Activated B cell treated with CpG ODN at 0.5 μM for 24 hours (primary cell): ENCODE results near the gene GJB3. TPM values are rescaled to one million over a fixed set of nuclear protein-coding genes. Genes with fewer than 3 reads are reported as not detected.

ENCODE experiments used
- ATAC-seq: fragments of 200-7000 bp; cut with Tn5 transposase; one replicate; pipeline ENCODE4 v1.10.0; 2021; ENCODE audit warnings: low read depth, mild to moderate bottlenecking, moderate library complexity
- CTCF ChIA-PET: fragments of 350-600 bp; sonication (Branson Sonifier 250); formaldehyde crosslinking; loops from one replicate; lab custom pipeline; 2021; ENCODE audit warnings: antibody characterized with exemption; lab: Charles Lee
- POLR2A ChIA-PET: fragments of 350-600 bp; sonication (Branson Sonifier 250); formaldehyde crosslinking; loops from one replicate; lab custom pipeline; 2021; ENCODE audit warnings: antibody characterized with exemption; lab: Charles Lee
- DNase-seq: peaks from one replicate; pipeline ENCODE4 v3.0.0; 2022
- H3K27ac Mint-ChIP-seq: one replicate; pipeline ENCODE4 v1.8.0; 2020; ENCODE audit warnings: mixed read lengths
- H3K27me3 Mint-ChIP-seq: one replicate; pipeline ENCODE4 v1.8.0; 2021; ENCODE audit warnings: mixed read lengths
- H3K36me3 Mint-ChIP-seq: one replicate; pipeline ENCODE4 v1.8.0; 2021; ENCODE audit warnings: low read depth, mixed read lengths
- H3K4me1 Mint-ChIP-seq: one replicate; pipeline ENCODE4 v1.8.0; 2021; ENCODE audit warnings: mixed read lengths
- H3K4me3 Mint-ChIP-seq: one replicate; pipeline ENCODE4 v1.8.0; 2020; ENCODE audit warnings: mild to moderate bottlenecking, mixed read lengths
- H3K9me3 Mint-ChIP-seq: one replicate; pipeline ENCODE4 v1.8.0; 2020; ENCODE audit warnings: mixed read lengths
- intact Hi-C: fragments of 100-400 bp; cut with micrococcal nuclease; formaldehyde crosslinking; loops from one replicate; pipeline ENCODE4 v1.15.1; 2024
- total RNA-seq: library from RNA; stranded (reverse); gene quantifications from 2 replicates; pipeline ENCODE4 v1.2.3, GENCODE V29; 2022
- TF ChIP-seq, protein P1 (sequence below): fragments of 200-600 bp; IDR thresholded peaks from one replicate; pipeline ENCODE4 v1.8.0; 2022; ENCODE audit warnings: antibody characterized with exemption, mild to moderate bottlenecking

The GJB3 gene
- total RNA-seq, 1 donor from 2014 or later, result not detected

- H3K27ac Mint-ChIP-seq, result no peak within 1 kb of the TSS
- ATAC-seq (no peak), DNase-seq (no peak)
- no peaks in the 10 kb centered on the region for H3K9me3 Mint-ChIP-seq
- peak within 1 kb of the TSS; percentile 42 for H3K4me3 Mint-ChIP-seq
- peaks cover 31% of the 10 kb centered on the region for H3K27me3 Mint-ChIP-seq
- POLR2A ChIA-PET, result no interaction called here
- TF ChIP-seq, protein P1, sequence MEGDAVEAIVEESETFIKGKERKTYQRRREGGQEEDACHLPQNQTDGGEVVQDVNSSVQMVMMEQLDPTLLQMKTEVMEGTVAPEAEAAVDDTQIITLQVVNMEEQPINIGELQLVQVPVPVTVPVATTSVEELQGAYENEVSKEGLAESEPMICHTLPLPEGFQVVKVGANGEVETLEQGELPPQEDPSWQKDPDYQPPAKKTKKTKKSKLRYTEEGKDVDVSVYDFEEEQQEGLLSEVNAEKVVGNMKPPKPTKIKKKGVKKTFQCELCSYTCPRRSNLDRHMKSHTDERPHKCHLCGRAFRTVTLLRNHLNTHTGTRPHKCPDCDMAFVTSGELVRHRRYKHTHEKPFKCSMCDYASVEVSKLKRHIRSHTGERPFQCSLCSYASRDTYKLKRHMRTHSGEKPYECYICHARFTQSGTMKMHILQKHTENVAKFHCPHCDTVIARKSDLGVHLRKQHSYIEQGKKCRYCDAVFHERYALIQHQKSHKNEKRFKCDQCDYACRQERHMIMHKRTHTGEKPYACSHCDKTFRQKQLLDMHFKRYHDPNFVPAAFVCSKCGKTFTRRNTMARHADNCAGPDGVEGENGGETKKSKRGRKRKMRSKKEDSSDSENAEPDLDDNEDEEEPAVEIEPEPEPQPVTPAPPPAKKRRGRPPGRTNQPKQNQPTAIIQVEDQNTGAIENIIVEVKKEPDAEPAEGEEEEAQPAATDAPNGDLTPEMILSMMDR, result no peak
- CTCF ChIA-PET, result no interaction called here
- no peaks in the 10 kb centered on the region for H3K36me3 Mint-ChIP-seq
- intact Hi-C loops, result no loop called here
- peaks cover 28% of the 10 kb centered on the region for H3K4me1 Mint-ChIP-seq
Observed at GRCh38 chr1:34792868-34793727, 12.1 kb downstream of the GJB3 start, which contains the start of gene GJA4. TSS of gene GJA4 (plus strand) at chr1:34792999. CDS start at chr1:34794214, 1,215 bp downstream.

- TF ChIP-seq, protein P1, result no peak
- ChIA-PET CTCF (no interaction called here), POLR2A (no interaction called here)
- Mint-ChIP-seq H3K27ac (no peak overlapping the region), H3K9me3 (no peaks in the 10 kb centered on the region), H3K4me3 (no peak overlapping the region), H3K27me3 (peaks cover 29% of the 10 kb centered on the region), H3K36me3 (no peaks in the 10 kb centered on the region), H3K4me1 (peaks cover 28% of the 10 kb centered on the region)
- intact Hi-C loops, result no loop called here
- no peak for ATAC-seq
- no peak for DNase-seq
Observed at GRCh38 chr1:34794001-34794789, 13.2 kb downstream of the GJB3 start.

GRCh38 chr1:34794790-34795180, 13.8 kb downstream of the GJB3 start:
- no peak overlapping the region for H3K27ac Mint-ChIP-seq
- no peak overlapping the region for H3K4me3 Mint-ChIP-seq
- ChIA-PET POLR2A (no interaction called here), CTCF (no interaction called here)
- H3K9me3 Mint-ChIP-seq, result no peaks in the 10 kb centered on the region
- ATAC-seq (no peak), DNase-seq (no peak)
- H3K36me3 Mint-ChIP-seq, result no peaks in the 10 kb centered on the region
- H3K27me3 Mint-ChIP-seq, result peaks cover 29% of the 10 kb centered on the region
- TF ChIP-seq, protein P1, result no peak
- intact Hi-C loops, result no loop called here
- H3K4me1 Mint-ChIP-seq, result peaks cover 28% of the 10 kb centered on the region

- POLR2A ChIA-PET, result no interaction called here
Observed at GRCh38 chr1:34795916-34796315, 14.9 kb downstream of the GJB3 start.

More at GRCh38 chr1:34795916-34796315, 14.9 kb downstream of the GJB3 start:
- peaks cover 27% of the 10 kb centered on the region for H3K4me1 Mint-ChIP-seq
- TF ChIP-seq, protein P1, result no peak
- no peaks in the 10 kb centered on the region for H3K9me3 Mint-ChIP-seq
- DNase-seq (no peak), ATAC-seq (no peak)
- no peaks in the 10 kb centered on the region for H3K36me3 Mint-ChIP-seq
- H3K27me3 Mint-ChIP-seq, result peaks cover 22% of the 10 kb centered on the region
- no peak overlapping the region for H3K4me3 Mint-ChIP-seq
- H3K27ac Mint-ChIP-seq, result no peak overlapping the region
- intact Hi-C loops, result no loop called here
- CTCF ChIA-PET, result no interaction called here
